MM.1S (cell line): ENCODE results near the gene ADRA1B.

Source experiments
- DNase-seq: peaks from one replicate; pipeline ENCODE4 v3.0.0-alpha.2; 2015
- H2AFZ ChIP-seq: fragments of 300-600 bp; sonication (generic); 2 replicates; pipeline ENCODE4 v1.6.0; 2016; ENCODE audit warnings: antibody characterized with exemption, low read length
- H3F3A ChIP-seq: fragments of 300-600 bp; sonication (generic); 2 replicates; pipeline ENCODE4 v1.6.1; 2016; ENCODE audit warnings: mild to moderate bottlenecking, antibody characterized with exemption, low read length, moderate library complexity, mixed read lengths; ENCODE audit not compliant: insufficient read depth
- H3K27ac ChIP-seq: fragments of 300-600 bp; sonication (generic); 2 replicates; pipeline ENCODE4 v1.5.1; 2016; ENCODE audit warnings: mild to moderate bottlenecking, low read length
- H3K27me3 ChIP-seq: fragments of 300-600 bp; sonication (generic); replicated peaks from 2 replicates; pipeline ENCODE4 v1.6.0; 2016; ENCODE audit warnings: low read length; ENCODE audit not compliant: insufficient read depth
- H3K36me3 ChIP-seq: fragments of 300-600 bp; sonication (generic); replicated peaks from 2 replicates; pipeline ENCODE4 v1.6.1; 2016; ENCODE audit warnings: mild to moderate bottlenecking, low read length, mixed read lengths; ENCODE audit not compliant: insufficient read depth
- H3K4me1 ChIP-seq: fragments of 300-600 bp; sonication (generic); 2 replicates; pipeline ENCODE4 v1.6.1; 2016; ENCODE audit warnings: low read length, mixed read lengths
- H3K4me2 ChIP-seq: fragments of 300-600 bp; sonication (generic); 2 replicates; pipeline ENCODE4 v1.6.0; 2016; ENCODE audit warnings: low read depth, low read length
- H3K4me3 ChIP-seq: fragments of 300-600 bp; sonication (generic); 2 replicates; pipeline ENCODE4 v1.5.1; 2016; ENCODE audit warnings: low read length, mixed read lengths
- H3K79me2 ChIP-seq: fragments of 300-600 bp; sonication (generic); 2 replicates; pipeline ENCODE4 v1.6.1; 2016; ENCODE audit warnings: mixed run types, low read length, mixed read lengths
- H3K9ac ChIP-seq: fragments of 300-600 bp; sonication (generic); 2 replicates; pipeline ENCODE4 v1.6.1; 2016; ENCODE audit warnings: low read length, mixed read lengths
- H3K9me2 ChIP-seq: fragments of 300-600 bp; sonication (generic); replicated peaks from 2 replicates; pipeline ENCODE4 v1.6.1; 2016; ENCODE audit warnings: mild to moderate bottlenecking, low read length, mixed read lengths; ENCODE audit not compliant: insufficient read depth
- H3K9me3 ChIP-seq: fragments of 300-600 bp; sonication (generic); replicated peaks from 2 replicates; pipeline ENCODE4 v1.6.1; 2016; ENCODE audit warnings: mild to moderate bottlenecking, low read length, mixed read lengths; ENCODE audit not compliant: insufficient read depth
- H4K20me1 ChIP-seq: fragments of 300-600 bp; sonication (generic); 2 replicates; pipeline ENCODE4 v1.6.1; 2016; ENCODE audit warnings: mild to moderate bottlenecking, low read length, moderate library complexity, mixed read lengths; ENCODE audit not compliant: insufficient read depth
- CTCF ChIP-seq: fragments of 300-600 bp; sonication (generic); IDR thresholded peaks from 2 replicates; pipeline ENCODE4 v1.5.1; 2016; ENCODE audit warnings: antibody characterized with exemption, low read length, mixed read lengths
- EZH2 ChIP-seq: fragments of 300-600 bp; sonication (generic); optimal IDR thresholded peaks from 2 replicates; pipeline ENCODE3; 2017; ENCODE audit warnings: low read depth, mild to moderate bottlenecking, antibody characterized with exemption, low read length, mixed read lengths
- EZH2phosphoT487 ChIP-seq: fragments of 300-600 bp; sonication (generic); IDR thresholded peaks from 2 replicates; pipeline ENCODE4 v1.6.1; 2018; ENCODE audit warnings: antibody characterized with exemption, low read length

ADRA1B gene

DNA sequence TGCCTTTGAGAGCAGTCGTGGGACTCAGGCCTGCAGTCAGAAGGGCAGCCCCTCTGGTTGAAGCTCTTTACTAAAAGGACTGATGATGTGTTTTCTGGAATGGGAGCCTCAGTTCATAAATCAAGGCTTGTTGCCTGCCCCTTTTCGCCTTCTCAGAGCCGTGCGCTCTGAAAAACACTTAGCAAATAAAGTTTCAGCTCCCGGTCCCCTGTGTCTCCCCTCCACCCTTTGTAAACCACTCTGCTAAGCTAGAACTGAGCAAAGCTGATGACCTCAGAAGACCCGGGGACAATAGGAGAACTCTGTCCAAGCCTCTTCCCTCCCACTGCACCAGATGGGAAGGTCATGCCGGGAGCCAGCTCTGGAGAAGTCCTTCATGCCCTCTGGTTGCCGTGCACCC is 39.3 kb upstream of the ADRA1B start:
- Histone ChIP-seq H3F3A (no peaks in the 10 kb centered on the region), H3K36me3 (no peaks in the 10 kb centered on the region), H3K27me3 (no peaks in the 10 kb centered on the region), H3K9me2 (no peaks in the 10 kb centered on the region), H3K79me2 (no peaks in the 10 kb centered on the region), H3K9ac (no peak overlapping the region), H3K9me3 (no peaks in the 10 kb centered on the region), H3K4me2 (no peak overlapping the region), H3K27ac (no peak overlapping the region), H3K4me1 (no peaks in the 10 kb centered on the region), H4K20me1 (no peaks in the 10 kb centered on the region), H2AFZ (no peak overlapping the region), H3K4me3 (no peak overlapping the region)
- no peak for DNase-seq
- TF ChIP-seq EZH2phosphoT487 (no peak), CTCF (no peak), EZH2 (no peak)

GRCh38 chr5:159877894-159878448 is 38.3 kb upstream of the ADRA1B start:
- no peaks in the 10 kb centered on the region for H3K4me1 ChIP-seq

GRCh38 chr5:159878988-159879471 is 37.3 kb upstream of the ADRA1B start:
- H3K27me3 ChIP-seq: no peaks in the 10 kb centered on the region
- H3K4me3 ChIP-seq: no peak overlapping the region
- no peaks in the 10 kb centered on the region for H3K36me3 ChIP-seq
- H3K27ac ChIP-seq: no peak overlapping the region
- no peaks in the 10 kb centered on the region for H3K9me2 ChIP-seq
- H4K20me1 ChIP-seq: no peaks in the 10 kb centered on the region
- no peak overlapping the region for H3K4me2 ChIP-seq
- no peaks in the 10 kb centered on the region for H3K4me1 ChIP-seq
- H2AFZ ChIP-seq: no peak overlapping the region
- H3K79me2 ChIP-seq: no peaks in the 10 kb centered on the region
- no peaks in the 10 kb centered on the region for H3F3A ChIP-seq
- TF ChIP-seq EZH2: no peak
- no peak for TF ChIP-seq EZH2phosphoT487
- no peak for TF ChIP-seq CTCF
- no peaks in the 10 kb centered on the region for H3K9me3 ChIP-seq
- DNase-seq: no peak
- no peak overlapping the region for H3K9ac ChIP-seq

More at GRCh38 chr5:159877894-159878448, 38.3 kb upstream of the ADRA1B start:
- Histone ChIP-seq H3K9me2 (no peaks in the 10 kb centered on the region), H3K4me3 (no peak overlapping the region), H3K79me2 (no peaks in the 10 kb centered on the region), H3K9me3 (no peaks in the 10 kb centered on the region), H3K27me3 (no peaks in the 10 kb centered on the region), H3F3A (no peaks in the 10 kb centered on the region), H2AFZ (no peak overlapping the region), H4K20me1 (no peaks in the 10 kb centered on the region), H3K9ac (no peak overlapping the region), H3K27ac (no peak overlapping the region), H3K4me2 (no peak overlapping the region), H3K36me3 (no peaks in the 10 kb centered on the region)
- TF ChIP-seq EZH2phosphoT487 (no peak), EZH2 (no peak), CTCF (no peak)
- DNase-seq: no peak
